HepG2 (cell line): ENCODE measurements around the gene ADRM1. TPM values are rescaled to one million over a fixed set of nuclear protein-coding genes. Genes with fewer than 3 reads are reported as not detected.

Experiments
- FOXC1 ChIP-seq: sonication (generic); formaldehyde crosslinking; IDR thresholded peaks from 2 replicates; pipeline ENCODE4 v1.8.0; 2022; ENCODE audit warnings: mild to moderate bottlenecking, missing genetic modification reagents, borderline replicate concordance
- KMT2B ChIP-seq: IDR thresholded peaks from 2 replicates; pipeline ENCODE4 v1.6.1; 2016; ENCODE audit warnings: missing genetic modification reagents, missing compliant biosample characterization
- NCOR1 ChIP-seq: fragments of 200-600 bp; sonication (generic); IDR thresholded peaks from 2 replicates; pipeline ENCODE4 v1.7.0; 2017; ENCODE audit warnings: antibody characterized with exemption, low read length, borderline replicate concordance
- NR2F2 ChIP-seq: IDR thresholded peaks from 2 replicates; pipeline ENCODE4 v1.6.1; 2012; ENCODE audit warnings: low read depth, inconsistent platforms, borderline replicate concordance
- RBM39 ChIP-seq: fragments of 200-400 bp; formaldehyde crosslinking; IDR thresholded peaks from one replicate; pipeline ENCODE4 v1.6.1; 2018; ENCODE audit warnings: antibody characterized with exemption, mild to moderate bottlenecking, low read depth, low read length; ENCODE audit not compliant: poor library complexity, severe bottlenecking
- SRF ChIP-seq: IDR thresholded peaks from 2 replicates; pipeline ENCODE4 v1.6.1; 2011; ENCODE audit warnings: mild to moderate bottlenecking, low read depth, low read length, moderate library complexity
- ZBTB1 ChIP-seq: sonication (generic); formaldehyde crosslinking; IDR thresholded peaks from 2 replicates; pipeline ENCODE4 v1.4.0; 2020; ENCODE audit warnings: missing genetic modification reagents, borderline replicate concordance
- polyA plus RNA-seq, 8 experiments: library from polyadenylated mRNA; depleted of rRNA in 3 of 8; stranded (reverse) in 7 of 8; unstranded in 1 of 8; fragments of >200 nt; fragmentation: Illumina TruSeq in 4 of 8; extraction: Trizol in 4 of 8; gene quantifications; 2 replicates each; pipeline versions ENCODE4 v1.2.1 to v1.2.3, GENCODE V29; 2011 to 2016; ENCODE audit warnings: low read depth in 4 of 8, missing spikeins in 1 of 8, mixed read lengths in 1 of 8; ENCODE audit not compliant: insufficient read depth in 1 of 8
- total RNA-seq, 5 experiments: library from RNA; depleted of rRNA; stranded (reverse); fragments of >200 nt; fragmentation: Illumina TruSeq; extraction: Trizol; gene quantifications; 2 replicates each; pipeline ENCODE4 v1.2.3, GENCODE V29; 2016; ENCODE audit warnings: low read depth in 1 of 5
- TF ChIP-seq, protein P1 (sequence below): sonication (generic); formaldehyde crosslinking; IDR thresholded peaks from 2 replicates; pipeline ENCODE4 v1.4.0; 2020; ENCODE audit warnings: mild to moderate bottlenecking, missing genetic modification reagents
- TF ChIP-seq, protein P2 (sequence below): sonication (generic); formaldehyde crosslinking; IDR thresholded peaks from 2 replicates; pipeline ENCODE4 v1.5.1; 2020; ENCODE audit warnings: missing genetic modification reagents, mild to moderate bottlenecking, borderline replicate concordance
- TF ChIP-seq, protein P3 (sequence below), 2 experiments: fragments of 450-650 bp in 1 of 2; sonication (generic) in 1 of 2; formaldehyde crosslinking in 1 of 2; IDR thresholded peaks; 2 replicates each; pipeline versions ENCODE4 v1.6.1 to v1.8.0; 2016 to 2022; ENCODE audit warnings: antibody characterized with exemption in 1 of 2, mild to moderate bottlenecking in 1 of 2, missing genetic modification reagents in 1 of 2

The ADRM1 gene
- total and polyA plus RNA-seq, 2 of the 13 experiments (the other 11 are each of a cell fraction or from before 2014, with no cell fraction given), result 92.9 to 154 TPM

DNA sequence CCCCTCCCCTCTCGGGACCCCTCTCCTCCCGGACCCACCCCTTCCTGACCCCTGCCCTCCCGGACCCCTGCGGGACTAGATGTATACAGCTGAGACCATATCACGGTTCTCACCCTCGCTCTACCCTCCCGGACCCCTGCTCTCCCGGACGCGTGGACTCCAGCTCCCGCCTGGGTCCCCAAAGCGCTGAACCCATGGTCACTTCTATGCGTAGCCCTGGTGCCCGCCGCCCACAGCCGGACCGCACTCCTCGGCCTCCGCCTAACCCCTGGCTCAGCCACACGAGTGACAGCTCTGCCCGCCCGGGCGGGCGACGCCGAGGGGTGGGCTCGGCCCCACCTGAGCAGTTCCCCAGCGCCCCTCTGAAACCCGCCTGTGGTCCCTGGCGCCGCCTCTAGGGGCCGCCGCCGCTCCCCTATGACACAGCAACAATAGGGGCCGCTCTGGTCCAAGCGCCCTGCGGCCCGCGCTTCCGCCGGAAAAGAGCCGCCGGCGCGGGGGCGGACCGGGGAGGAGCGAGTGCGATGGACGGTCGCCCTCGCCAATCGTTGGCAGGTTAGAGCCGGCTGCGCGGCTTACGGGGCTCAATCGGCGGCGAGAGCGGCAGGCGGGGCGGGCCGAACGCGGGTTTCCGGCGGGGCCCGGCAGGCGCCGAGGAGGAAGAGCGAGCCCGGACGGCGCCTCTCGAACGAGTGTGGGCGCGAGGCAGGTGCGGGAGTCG, at the start of gene ADRM1 (continued):
- TF ChIP-seq, protein P1, sequence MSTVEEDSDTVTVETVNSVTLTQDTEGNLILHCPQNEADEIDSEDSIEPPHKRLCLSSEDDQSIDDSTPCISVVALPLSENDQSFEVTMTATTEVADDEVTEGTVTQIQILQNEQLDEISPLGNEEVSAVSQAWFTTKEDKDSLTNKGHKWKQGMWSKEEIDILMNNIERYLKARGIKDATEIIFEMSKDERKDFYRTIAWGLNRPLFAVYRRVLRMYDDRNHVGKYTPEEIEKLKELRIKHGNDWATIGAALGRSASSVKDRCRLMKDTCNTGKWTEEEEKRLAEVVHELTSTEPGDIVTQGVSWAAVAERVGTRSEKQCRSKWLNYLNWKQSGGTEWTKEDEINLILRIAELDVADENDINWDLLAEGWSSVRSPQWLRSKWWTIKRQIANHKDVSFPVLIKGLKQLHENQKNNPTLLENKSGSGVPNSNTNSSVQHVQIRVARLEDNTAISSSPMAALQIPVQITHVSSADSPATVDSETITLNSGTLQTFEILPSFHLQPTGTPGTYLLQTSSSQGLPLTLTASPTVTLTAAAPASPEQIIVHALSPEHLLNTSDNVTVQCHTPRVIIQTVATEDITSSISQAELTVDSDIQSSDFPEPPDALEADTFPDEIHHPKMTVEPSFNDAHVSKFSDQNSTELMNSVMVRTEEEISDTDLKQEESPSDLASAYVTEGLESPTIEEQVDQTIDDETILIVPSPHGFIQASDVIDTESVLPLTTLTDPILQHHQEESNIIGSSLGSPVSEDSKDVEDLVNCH (CRISPR knock-in tag), result no peak
- peak; percentile 99 for TF ChIP-seq FOXC1 (CRISPR knock-in tag)
- peak; percentile 78 for TF ChIP-seq KMT2B (CRISPR knock-in tag)
- no peak for TF ChIP-seq SRF
- TF ChIP-seq, protein P2, sequence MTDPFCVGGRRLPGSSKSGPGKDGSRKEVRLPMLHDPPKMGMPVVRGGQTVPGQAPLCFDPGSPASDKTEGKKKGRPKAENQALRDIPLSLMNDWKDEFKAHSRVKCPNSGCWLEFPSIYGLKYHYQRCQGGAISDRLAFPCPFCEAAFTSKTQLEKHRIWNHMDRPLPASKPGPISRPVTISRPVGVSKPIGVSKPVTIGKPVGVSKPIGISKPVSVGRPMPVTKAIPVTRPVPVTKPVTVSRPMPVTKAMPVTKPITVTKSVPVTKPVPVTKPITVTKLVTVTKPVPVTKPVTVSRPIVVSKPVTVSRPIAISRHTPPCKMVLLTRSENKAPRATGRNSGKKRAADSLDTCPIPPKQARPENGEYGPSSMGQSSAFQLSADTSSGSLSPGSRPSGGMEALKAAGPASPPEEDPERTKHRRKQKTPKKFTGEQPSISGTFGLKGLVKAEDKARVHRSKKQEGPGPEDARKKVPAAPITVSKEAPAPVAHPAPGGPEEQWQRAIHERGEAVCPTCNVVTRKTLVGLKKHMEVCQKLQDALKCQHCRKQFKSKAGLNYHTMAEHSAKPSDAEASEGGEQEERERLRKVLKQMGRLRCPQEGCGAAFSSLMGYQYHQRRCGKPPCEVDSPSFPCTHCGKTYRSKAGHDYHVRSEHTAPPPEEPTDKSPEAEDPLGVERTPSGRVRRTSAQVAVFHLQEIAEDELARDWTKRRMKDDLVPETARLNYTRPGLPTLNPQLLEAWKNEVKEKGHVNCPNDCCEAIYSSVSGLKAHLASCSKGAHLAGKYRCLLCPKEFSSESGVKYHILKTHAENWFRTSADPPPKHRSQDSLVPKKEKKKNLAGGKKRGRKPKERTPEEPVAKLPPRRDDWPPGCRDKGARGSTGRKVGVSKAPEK (CRISPR knock-in tag), result no peak
- TF ChIP-seq ZBTB1, result no peak
- no peak; the same call in 1 of the 2 replicates for TF ChIP-seq NCOR1
- TF ChIP-seq NR2F2, result no peak
- peak; percentile 99 for TF ChIP-seq RBM39
- TF ChIP-seq, protein P3, sequence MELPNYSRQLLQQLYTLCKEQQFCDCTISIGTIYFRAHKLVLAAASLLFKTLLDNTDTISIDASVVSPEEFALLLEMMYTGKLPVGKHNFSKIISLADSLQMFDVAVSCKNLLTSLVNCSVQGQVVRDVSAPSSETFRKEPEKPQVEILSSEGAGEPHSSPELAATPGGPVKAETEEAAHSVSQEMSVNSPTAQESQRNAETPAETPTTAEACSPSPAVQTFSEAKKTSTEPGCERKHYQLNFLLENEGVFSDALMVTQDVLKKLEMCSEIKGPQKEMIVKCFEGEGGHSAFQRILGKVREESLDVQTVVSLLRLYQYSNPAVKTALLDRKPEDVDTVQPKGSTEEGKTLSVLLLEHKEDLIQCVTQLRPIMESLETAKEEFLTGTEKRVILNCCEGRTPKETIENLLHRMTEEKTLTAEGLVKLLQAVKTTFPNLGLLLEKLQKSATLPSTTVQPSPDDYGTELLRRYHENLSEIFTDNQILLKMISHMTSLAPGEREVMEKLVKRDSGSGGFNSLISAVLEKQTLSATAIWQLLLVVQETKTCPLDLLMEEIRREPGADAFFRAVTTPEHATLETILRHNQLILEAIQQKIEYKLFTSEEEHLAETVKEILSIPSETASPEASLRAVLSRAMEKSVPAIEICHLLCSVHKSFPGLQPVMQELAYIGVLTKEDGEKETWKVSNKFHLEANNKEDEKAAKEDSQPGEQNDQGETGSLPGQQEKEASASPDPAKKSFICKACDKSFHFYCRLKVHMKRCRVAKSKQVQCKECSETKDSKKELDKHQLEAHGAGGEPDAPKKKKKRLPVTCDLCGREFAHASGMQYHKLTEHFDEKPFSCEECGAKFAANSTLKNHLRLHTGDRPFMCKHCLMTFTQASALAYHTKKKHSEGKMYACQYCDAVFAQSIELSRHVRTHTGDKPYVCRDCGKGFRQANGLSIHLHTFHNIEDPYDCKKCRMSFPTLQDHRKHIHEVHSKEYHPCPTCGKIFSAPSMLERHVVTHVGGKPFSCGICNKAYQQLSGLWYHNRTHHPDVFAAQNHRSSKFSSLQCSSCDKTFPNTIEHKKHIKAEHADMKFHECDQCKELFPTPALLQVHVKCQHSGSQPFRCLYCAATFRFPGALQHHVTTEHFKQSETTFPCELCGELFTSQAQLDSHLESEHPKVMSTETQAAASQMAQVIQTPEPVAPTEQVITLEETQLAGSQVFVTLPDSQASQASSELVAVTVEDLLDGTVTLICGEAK (IDR thresholded peaks at IDR 0.05), result peak; percentile 85
- TF ChIP-seq, protein P3 (CRISPR knock-in tag; IDR thresholded peaks at IDR 0.05), result peak; percentile 52; the same call in 1 of the 2 replicates
